Breast epithelium (tissue), 4 donors: Measurements from ENCODE around the gene QSOX2. TPM values are rescaled to one million over a fixed set of nuclear protein-coding genes. Genes with fewer than 3 reads are reported as not detected.

ENCODE experiments used
- DNase-seq, 2 donors: peaks; one replicate each; pipeline ENCODE4 v3.0.0-alpha.2; 2019; ENCODE audit warnings: low spot score in 2 of 2
- H3K27ac ChIP-seq, 2 donors: fragments of 200-600 bp; sonication (generic) in 1 of 2; one replicate each; pipeline ENCODE4 v1.5.1; 2016 to 2019; ENCODE audit warnings: mild to moderate bottlenecking in 1 of 2
- H3K27me3 ChIP-seq, 2 donors: fragments of 200-600 bp; sonication (generic) in 1 of 2; one replicate each; pipeline versions ENCODE4 v1.5.1 to v1.6.0; 2017 to 2019; ENCODE audit warnings: control low read depth in 1 of 2, mild to moderate bottlenecking in 1 of 2
- H3K36me3 ChIP-seq: fragments of 200-600 bp; one replicate; pipeline ENCODE4 v1.5.1; 2019
- H3K4me1 ChIP-seq, 2 donors: fragments of 200-600 bp; sonication (generic); one replicate each; pipeline ENCODE4 v1.5.1; 2016 to 2019; ENCODE audit warnings: control low read depth in 1 of 2
- H3K4me3 ChIP-seq, 3 donors: fragments of 200-600 bp; sonication (generic); 1 replicate in 2 of 3; 2 replicates in 1 of 3; pipeline ENCODE4 v1.5.1; 2016 to 2019; ENCODE audit warnings: mild to moderate bottlenecking in 3 of 3, moderate library complexity in 2 of 3
- H3K9me3 ChIP-seq, 2 donors: fragments of 200-600 bp; sonication (generic) in 1 of 2; one replicate each; pipeline ENCODE4 v1.5.1; 2016 to 2019; ENCODE audit warnings: control low read depth in 1 of 2
- POLR2A ChIP-seq: fragments of 450-650 bp; IDR thresholded peaks from one replicate; pipeline ENCODE4 v1.6.1; 2016; ENCODE audit warnings: antibody characterized with exemption, mild to moderate bottlenecking, moderate library complexity
- POLR2AphosphoS5 ChIP-seq, 3 donors: sonication (generic); formaldehyde crosslinking; IDR thresholded peaks; one replicate each; pipeline ENCODE4 v1.6.1; 2017; ENCODE audit warnings: antibody characterized with exemption in 3 of 3
- intact Hi-C: fragments of 100-400 bp; cut with DNase I; formaldehyde crosslinking; loops from one replicate; pipeline ENCODE4 v1.15.1; 2023; ENCODE audit warnings: low total_unique reads
- total RNA-seq, 3 donors: library from RNA; depleted of rRNA; stranded (reverse); fragments of >200 nt; gene quantifications; one replicate each; pipeline ENCODE4 v1.1.0, GENCODE V29; 2016
- TF ChIP-seq, protein P1 (sequence below), 3 donors: fragments of 450-650 bp; IDR thresholded peaks; one replicate each; pipeline ENCODE4 v1.5.1; 2016 to 2017; ENCODE audit warnings: antibody characterized with exemption in 3 of 3, mild to moderate bottlenecking in 3 of 3, moderate library complexity in 3 of 3

The QSOX2 gene
- total RNA-seq, 3 donors from 2014 or later: 5.6 to 8.8 (median 6.2) TPM

DNA sequence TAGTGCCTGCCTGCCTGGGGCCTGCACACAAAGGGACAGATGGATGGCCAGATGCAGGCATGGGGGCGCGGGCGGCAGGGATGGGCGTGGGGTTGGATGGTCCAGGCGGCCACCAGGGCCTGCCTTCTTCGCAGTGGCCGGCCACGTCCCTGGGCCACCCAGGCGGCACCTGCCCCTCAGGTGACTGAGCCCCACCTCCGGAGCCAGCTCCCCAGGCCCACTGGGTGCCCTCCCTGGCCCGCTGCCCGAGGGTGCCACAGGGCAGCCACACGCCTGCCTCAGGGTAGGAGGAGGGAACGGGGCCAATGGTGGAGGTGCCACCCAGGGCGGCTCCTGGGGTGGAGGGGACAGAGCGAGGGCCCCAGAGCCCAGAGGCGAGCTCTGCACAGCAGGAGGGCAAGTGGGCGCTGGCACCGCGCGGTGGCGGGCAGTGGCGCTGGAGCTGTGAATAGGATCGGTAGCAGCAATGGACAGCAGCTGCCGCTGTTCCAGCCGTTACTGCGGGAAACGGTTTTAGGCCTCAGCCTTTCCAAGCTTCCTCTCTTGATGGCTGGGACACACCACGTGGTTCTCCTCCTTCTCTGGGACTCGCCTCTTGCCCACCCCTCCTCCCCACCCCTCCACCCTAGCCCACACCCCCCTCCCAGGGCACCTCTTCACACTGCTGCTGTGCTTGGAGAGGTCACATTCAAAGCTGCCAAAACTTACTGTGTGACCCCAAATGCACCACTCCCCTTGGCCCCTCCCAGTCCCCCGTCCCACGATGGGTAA, 59.8 kb downstream of the QSOX2 start:
- Histone ChIP-seq H3K27ac (no peak overlapping the region), H3K4me1 (no peaks in the 10 kb centered on the region), H3K36me3 (no peaks in the 10 kb centered on the region), H3K27me3 (peaks cover 0 to 72% of the 10 kb centered on the region in 2 donors), H3K9me3 (no peaks in the 10 kb centered on the region), H3K4me3 (no peak overlapping the region)
- no peak for TF ChIP-seq POLR2AphosphoS5 (IDR thresholded peaks at IDR 0.05)
- TF ChIP-seq, protein P1, sequence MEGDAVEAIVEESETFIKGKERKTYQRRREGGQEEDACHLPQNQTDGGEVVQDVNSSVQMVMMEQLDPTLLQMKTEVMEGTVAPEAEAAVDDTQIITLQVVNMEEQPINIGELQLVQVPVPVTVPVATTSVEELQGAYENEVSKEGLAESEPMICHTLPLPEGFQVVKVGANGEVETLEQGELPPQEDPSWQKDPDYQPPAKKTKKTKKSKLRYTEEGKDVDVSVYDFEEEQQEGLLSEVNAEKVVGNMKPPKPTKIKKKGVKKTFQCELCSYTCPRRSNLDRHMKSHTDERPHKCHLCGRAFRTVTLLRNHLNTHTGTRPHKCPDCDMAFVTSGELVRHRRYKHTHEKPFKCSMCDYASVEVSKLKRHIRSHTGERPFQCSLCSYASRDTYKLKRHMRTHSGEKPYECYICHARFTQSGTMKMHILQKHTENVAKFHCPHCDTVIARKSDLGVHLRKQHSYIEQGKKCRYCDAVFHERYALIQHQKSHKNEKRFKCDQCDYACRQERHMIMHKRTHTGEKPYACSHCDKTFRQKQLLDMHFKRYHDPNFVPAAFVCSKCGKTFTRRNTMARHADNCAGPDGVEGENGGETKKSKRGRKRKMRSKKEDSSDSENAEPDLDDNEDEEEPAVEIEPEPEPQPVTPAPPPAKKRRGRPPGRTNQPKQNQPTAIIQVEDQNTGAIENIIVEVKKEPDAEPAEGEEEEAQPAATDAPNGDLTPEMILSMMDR (IDR thresholded peaks at IDR 0.05): no peak
- TF ChIP-seq POLR2A: no peak
- intact Hi-C loops: no loop called here
- no peak for DNase-seq

DNA sequence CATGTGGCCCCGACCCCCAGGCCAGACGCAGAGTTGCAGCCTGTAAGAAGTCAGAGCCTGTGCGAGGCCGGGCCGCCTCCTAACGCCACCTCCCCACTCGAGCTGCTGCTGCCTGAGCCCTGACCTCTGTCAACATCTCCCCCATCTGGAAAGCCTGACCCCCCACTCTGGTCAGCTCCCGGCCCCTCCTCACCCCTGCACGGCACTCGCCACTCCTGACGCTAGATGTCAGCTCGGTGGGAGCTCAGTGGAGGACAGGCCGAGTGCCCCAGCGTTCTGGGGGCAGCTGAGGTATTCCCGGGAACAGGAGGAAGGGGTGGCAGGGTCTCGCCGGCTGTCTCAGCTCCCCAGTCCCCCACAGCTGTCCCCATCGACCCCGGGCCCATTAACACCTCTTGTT, 60.5 kb downstream of the QSOX2 start:
- peaks cover 0 to 65% of the 10 kb centered on the region in 2 donors for H3K27me3 ChIP-seq
- DNase-seq: no peak
- TF ChIP-seq POLR2AphosphoS5 (IDR thresholded peaks at IDR 0.05) (no peak), POLR2A (no peak)
- TF ChIP-seq, protein P1 (IDR thresholded peaks at IDR 0.05): no peak
- no peaks in the 10 kb centered on the region for H3K36me3 ChIP-seq
- no peaks in the 10 kb centered on the region for H3K9me3 ChIP-seq
- intact Hi-C loops: no loop called here
- H3K27ac ChIP-seq: no peak overlapping the region
- no peak overlapping the region for H3K4me3 ChIP-seq
- H3K4me1 ChIP-seq: no peaks in the 10 kb centered on the region

DNA sequence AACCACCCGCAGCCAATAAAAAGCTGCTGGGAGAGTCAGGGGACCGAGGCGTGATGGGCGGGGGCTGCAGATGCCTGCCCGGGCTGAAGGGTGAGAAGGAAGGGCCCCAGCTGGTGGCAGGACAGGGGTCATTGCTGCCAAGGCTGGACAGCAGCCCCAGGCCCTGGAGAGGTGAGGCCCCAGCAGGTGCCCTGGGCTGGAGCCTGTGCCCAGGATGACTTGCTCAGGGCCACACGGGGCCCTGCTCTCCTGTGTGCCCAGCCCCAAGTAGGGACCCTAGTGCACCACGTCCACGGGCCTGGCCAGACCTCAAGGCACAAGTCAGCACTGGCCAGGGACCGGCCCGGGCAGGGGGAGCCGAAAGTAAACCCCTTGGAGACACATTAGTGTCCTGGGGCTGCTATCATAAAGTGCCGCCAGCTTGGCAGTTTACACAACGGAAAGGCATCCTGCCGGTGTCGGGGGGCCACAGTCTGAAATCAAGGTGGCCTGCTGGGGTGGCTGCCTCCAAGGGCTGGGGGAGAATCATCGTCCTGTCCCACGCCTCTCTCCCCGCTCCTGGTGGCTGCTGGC, 62.7 kb downstream of the QSOX2 start:
- no peak for TF ChIP-seq POLR2A
- intact Hi-C loops: no loop called here
- H3K9me3 ChIP-seq: no peaks in the 10 kb centered on the region
- no peak overlapping the region for H3K27ac ChIP-seq
- H3K4me1 ChIP-seq: no peaks in the 10 kb centered on the region
- DNase-seq: no peak
- no peaks in the 10 kb centered on the region for H3K36me3 ChIP-seq
- H3K27me3 ChIP-seq: peaks cover 0 to 54% of the 10 kb centered on the region in 2 donors
- H3K4me3 ChIP-seq: no peak overlapping the region

DNA sequence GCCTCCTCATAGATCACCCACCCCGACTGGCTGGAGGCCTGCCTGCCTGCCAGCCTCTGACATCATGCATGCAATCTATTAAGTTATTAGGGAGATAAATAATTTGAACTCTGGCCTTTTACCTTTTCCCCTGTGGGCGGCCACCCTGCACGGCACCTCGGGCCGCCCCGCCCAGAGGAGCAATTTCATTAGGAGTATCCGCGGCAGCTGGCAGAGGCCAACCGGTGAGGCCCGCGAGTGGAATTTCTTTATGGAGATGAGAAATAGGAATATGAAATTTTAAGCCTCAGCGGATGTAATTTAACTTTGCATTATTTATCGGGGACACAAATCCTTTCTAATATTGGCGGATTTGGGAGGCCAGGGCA, 63.2 kb downstream of the QSOX2 start:
- intact Hi-C loops: no loop called here
- no peaks in the 10 kb centered on the region for H3K9me3 ChIP-seq
- no peak overlapping the region for H3K4me3 ChIP-seq
- H3K27me3 ChIP-seq: peaks cover 0 to 49% of the 10 kb centered on the region in 2 donors
- no peak for DNase-seq
- TF ChIP-seq, protein P1 (IDR thresholded peaks at IDR 0.05): no peak
- no peaks in the 10 kb centered on the region for H3K4me1 ChIP-seq
- H3K36me3 ChIP-seq: no peaks in the 10 kb centered on the region
- no peak overlapping the region for H3K27ac ChIP-seq

DNA sequence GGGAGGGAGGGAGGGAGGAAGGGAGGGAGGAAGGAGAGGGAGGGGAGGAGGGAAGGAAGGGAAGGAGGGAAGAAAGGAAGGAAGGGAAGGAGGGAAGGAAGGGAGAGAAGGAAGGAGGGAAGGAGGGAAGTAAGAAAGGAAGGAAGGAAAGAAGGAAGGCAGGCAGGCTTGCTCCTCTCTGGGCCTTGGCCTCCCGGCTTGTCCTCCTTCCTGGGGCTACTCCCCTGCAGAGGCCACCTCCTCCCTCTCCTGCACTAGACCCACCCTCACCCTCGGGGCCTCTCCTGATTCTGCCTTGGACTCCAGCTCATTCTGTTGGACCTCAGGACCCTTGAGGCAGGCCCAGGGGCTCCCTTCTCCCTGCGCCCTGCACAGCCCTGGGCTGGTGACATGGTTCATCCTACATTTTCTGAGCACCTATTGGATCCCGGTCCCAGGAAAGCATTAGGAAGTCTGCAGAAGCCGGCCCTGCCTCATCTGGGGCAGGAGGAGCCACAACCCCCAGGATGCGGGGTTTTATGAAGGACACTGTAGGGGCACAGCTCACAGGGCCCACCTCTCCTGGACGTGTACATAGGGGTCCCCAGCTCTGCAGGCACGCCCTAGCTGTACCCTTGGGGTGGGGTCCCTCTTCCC, 63.7 kb downstream of the QSOX2 start:
- Histone ChIP-seq H3K4me1 (no peaks in the 10 kb centered on the region), H3K36me3 (no peaks in the 10 kb centered on the region), H3K27ac (no peak overlapping the region), H3K9me3 (no peaks in the 10 kb centered on the region), H3K4me3 (no peak overlapping the region), H3K27me3 (peaks cover 0 to 46% of the 10 kb centered on the region in 2 donors)
- intact Hi-C loops: no loop called here
- DNase-seq: no peak
- TF ChIP-seq, protein P1 (IDR thresholded peaks at IDR 0.05): no peak
- TF ChIP-seq POLR2AphosphoS5 (IDR thresholded peaks at IDR 0.05): no peak
- TF ChIP-seq POLR2A: no peak
